WTC11 (cell line): Measurements from ENCODE around the gene SORCS2. TPM values are rescaled to one million over a fixed set of nuclear protein-coding genes. Genes with fewer than 3 reads are reported as not detected.

Experiments
- ATAC-seq: fragments of 200-7000 bp; cut with Tn5 transposase; 2 replicates; pipeline ENCODE4 v1.10.0; 2021; ENCODE audit warnings: mild to moderate bottlenecking, moderate library complexity
- CTCF ChIA-PET: fragments of 300-600 bp; sonication (Branson Sonifier 250); formaldehyde crosslinking; loops from one replicate; lab custom pipeline; 2021; ENCODE audit warnings: antibody characterized with exemption; lab: Charles Lee
- POLR2A ChIA-PET: fragments of 350-600 bp; sonication (Branson Sonifier 250); formaldehyde crosslinking; loops from one replicate; lab custom pipeline; 2021; ENCODE audit warnings: antibody characterized with exemption; lab: Charles Lee
- DNase-seq: peaks from one replicate; pipeline ENCODE4 v3.0.0; 2021; ENCODE audit warnings: low spot score
- H3K27ac Mint-ChIP-seq: 2 replicates; pipeline ENCODE4 v1.8.0; 2021; ENCODE audit warnings: mixed read lengths
- H3K27me3 Mint-ChIP-seq: 2 replicates; pipeline ENCODE4 v1.8.0; 2021; ENCODE audit warnings: low read depth, mild to moderate bottlenecking, moderate library complexity, mixed read lengths
- H3K36me3 Mint-ChIP-seq: 2 replicates; pipeline ENCODE4 v1.8.0; 2021; ENCODE audit warnings: mixed read lengths
- H3K4me1 Mint-ChIP-seq: 2 replicates; pipeline ENCODE4 v1.8.0; 2022; ENCODE audit warnings: mixed read lengths
- H3K4me3 Mint-ChIP-seq: 2 replicates; pipeline ENCODE4 v1.8.0; 2021; ENCODE audit warnings: mild to moderate bottlenecking, moderate library complexity, mixed read lengths
- H3K9me3 Mint-ChIP-seq: 2 replicates; pipeline ENCODE4 v1.8.0; 2021; ENCODE audit warnings: mixed read lengths
- AFF4 ChIP-seq: sonication (generic); formaldehyde crosslinking; IDR thresholded peaks from 2 replicates; pipeline ENCODE4 v1.8.1; 2023; ENCODE audit warnings: mild to moderate bottlenecking, missing genetic modification reagents, borderline replicate concordance
- AR ChIP-seq: fragments of 250-450 bp; sonication (Bioruptor Pico); IDR thresholded peaks from 2 replicates; pipeline ENCODE4 v1.9.0; 2021; ENCODE audit warnings: mild to moderate bottlenecking
- ARID4B ChIP-seq: sonication (generic); formaldehyde crosslinking; IDR thresholded peaks from 2 replicates; pipeline ENCODE4 v1.8.0; 2023; ENCODE audit warnings: missing genetic modification reagents, mild to moderate bottlenecking, borderline replicate concordance
- EMX1 ChIP-seq: fragments of 250-450 bp; sonication (Bioruptor Pico); IDR thresholded peaks from 2 replicates; pipeline ENCODE4 v1.8.0; 2021; ENCODE audit warnings: mild to moderate bottlenecking
- NR1H2 ChIP-seq: sonication (generic); formaldehyde crosslinking; IDR thresholded peaks from 2 replicates; pipeline ENCODE4 v1.9.0; 2021; ENCODE audit warnings: mild to moderate bottlenecking, moderate library complexity, missing genetic modification reagents
- PRRX2 ChIP-seq: fragments of 250-450 bp; sonication (Bioruptor Pico); IDR thresholded peaks from 2 replicates; pipeline ENCODE4 v1.8.0; 2021; ENCODE audit warnings: mild to moderate bottlenecking
- RELA ChIP-seq: sonication (generic); formaldehyde crosslinking; IDR thresholded peaks from 2 replicates; pipeline ENCODE4 v1.8.1; 2022; ENCODE audit warnings: missing genetic modification reagents, mild to moderate bottlenecking, borderline replicate concordance
- RORB ChIP-seq: fragments of 250-450 bp; sonication (Bioruptor Pico); IDR thresholded peaks from 2 replicates; pipeline ENCODE4 v1.9.0; 2021; ENCODE audit warnings: mild to moderate bottlenecking
- TEAD4 ChIP-seq: sonication (generic); formaldehyde crosslinking; IDR thresholded peaks from 2 replicates; pipeline ENCODE4 v1.8.0; 2022; ENCODE audit warnings: mild to moderate bottlenecking, missing genetic modification reagents
- ZBTB21 ChIP-seq: sonication (generic); formaldehyde crosslinking; IDR thresholded peaks from 2 replicates; pipeline ENCODE4 v1.8.1; 2023; ENCODE audit warnings: mild to moderate bottlenecking, missing genetic modification reagents, borderline replicate concordance
- ZNF138 ChIP-seq: sonication (generic); formaldehyde crosslinking; conservative IDR thresholded peaks from 2 replicates; pipeline ENCODE4 v1.8.1; 2022; ENCODE audit warnings: mild to moderate bottlenecking, moderate library complexity, missing genetic modification reagents
- ZNF232 ChIP-seq: sonication (generic); formaldehyde crosslinking; IDR thresholded peaks from 2 replicates; pipeline ENCODE4 v1.8.0; 2022; ENCODE audit warnings: mild to moderate bottlenecking, missing genetic modification reagents
- ZNF425 ChIP-seq: fragments of 250-450 bp; sonication (Bioruptor Pico); conservative IDR thresholded peaks from 2 replicates; pipeline ENCODE4 v1.9.0; 2021; ENCODE audit warnings: mild to moderate bottlenecking
- ZNF532 ChIP-seq: fragments of 250-450 bp; sonication (Bioruptor Pico); IDR thresholded peaks from 2 replicates; pipeline ENCODE4 v1.9.0; 2021; ENCODE audit warnings: mild to moderate bottlenecking, borderline replicate concordance
- total RNA-seq: library from RNA; stranded (reverse); gene quantifications from 3 replicates; pipeline ENCODE4 v1.2.3, GENCODE V29; 2021

Gene SORCS2
- total RNA-seq, 1 experiment from 2014 or later: 6.6 TPM

GRCh38 chr4:7674706-7675105 is 482.4 kb downstream of the SORCS2 start (continued):
- TF ChIP-seq AFF4 (CRISPR knock-in tag) (no peak), ZNF425 (CRISPR knock-in tag) (no peak), NR1H2 (CRISPR knock-in tag) (no peak)

- POLR2A ChIA-PET: no interaction called here
- H3K36me3 Mint-ChIP-seq: no peaks in the 10 kb centered on the region
- H3K9me3 Mint-ChIP-seq: peaks cover 6% of the 10 kb centered on the region
- TF ChIP-seq RELA: no peak
- no peak for TF ChIP-seq AR (CRISPR knock-in tag)
- no peak for TF ChIP-seq RORB (CRISPR knock-in tag)
- no peak for TF ChIP-seq ZNF138 (CRISPR knock-in tag)
- TF ChIP-seq NR1H2 (CRISPR knock-in tag): no peak
- no peak for TF ChIP-seq ZBTB21 (CRISPR knock-in tag)
- TF ChIP-seq ZNF532 (CRISPR knock-in tag): no peak
- TF ChIP-seq AFF4 (CRISPR knock-in tag): no peak
- no peak for TF ChIP-seq PRRX2 (CRISPR knock-in tag)
- no peak for TF ChIP-seq ZNF232 (CRISPR knock-in tag)
- no peak for TF ChIP-seq ARID4B
- TF ChIP-seq TEAD4: no peak
- no peak for TF ChIP-seq EMX1 (CRISPR knock-in tag)
Observed at GRCh38 chr4:7675136-7675535, 482.8 kb downstream of the SORCS2 start.

More at GRCh38 chr4:7675136-7675535, 482.8 kb downstream of the SORCS2 start:
- H3K27ac Mint-ChIP-seq: no peak overlapping the region
- DNase-seq (no peak), ATAC-seq (no peak)
- CTCF ChIA-PET: no interaction called here
- no peaks in the 10 kb centered on the region for H3K27me3 Mint-ChIP-seq
- no peaks in the 10 kb centered on the region for H3K4me1 Mint-ChIP-seq
- H3K4me3 Mint-ChIP-seq: no peak overlapping the region
